ENCODE data around the gene GSTT4.
"Not testable (repeated sequence)": the region's sequence is repeated elsewhere in the genome, so short reads cannot be mapped to it uniquely, and the experiment has no call there.

Gene GSTT4

GRCh38 chr22:23979557-23980240, 25.6 kb downstream of the GSTT4 start, which contains the start of gene GSTT2:
TSS of gene GSTT2 (plus strand) at chr22:23980134.
- H3K79me1 ChIP-seq (ENCODE audit: low read length); H3K27ac ChIP-seq (ENCODE audit: low read depth, low read length); H3K4ac ChIP-seq (ENCODE audit: low read depth, low read length); H3K4me2 ChIP-seq (ENCODE audit: low read length); H2AK5ac ChIP-seq (ENCODE audit: low read length); DNase-seq; H4K8ac ChIP-seq (ENCODE audit: low read depth, low read length); H2BK12ac ChIP-seq (ENCODE audit: low read length); H3K27me3 ChIP-seq (ENCODE audit: insufficient read depth, low read length); H3K4me3 ChIP-seq (ENCODE audit: low read depth, low read length); H2AFZ ChIP-seq (ENCODE audit: insufficient read depth, low read length, poor library complexity); H3K79me2 ChIP-seq (ENCODE audit: control insufficient read depth, insufficient read depth, low read length, poor library complexity); H3K9ac ChIP-seq (ENCODE audit: low read length); H2BK120ac ChIP-seq (ENCODE audit: insufficient read depth, low read length, poor library complexity); H3K18ac ChIP-seq (ENCODE audit: low read length); H3K36me3 ChIP-seq (ENCODE audit: control insufficient read depth in 1 of 2, insufficient read depth in 2 of 2, low read length in 2 of 2); H4K91ac ChIP-seq (ENCODE audit: low read depth, low read length); H3K9me3 ChIP-seq (ENCODE audit: insufficient read depth, low read depth, low read length); H3K14ac ChIP-seq (ENCODE audit: low read length); H4K12ac ChIP-seq (ENCODE audit: low read depth, low read length); H3K23ac ChIP-seq (ENCODE audit: low read length); H3K4me1 ChIP-seq (ENCODE audit: control insufficient read depth in 1 of 2, insufficient read depth in 2 of 2, low read length in 2 of 2); H2BK5ac ChIP-seq (ENCODE audit: low read depth, low read length, poor library complexity): not testable (repeated sequence)
- WGBS (ENCODE audit: extremely low coverage, insufficient coverage, insufficient read length) = no CpG with 5 or more reads among the region's 41 CpGs

GRCh38 chr22:23977304-23977703, 27.9 kb downstream of the GSTT4 start:
- H3K79me1 ChIP-seq (ENCODE audit: low read length); H3K4me3 ChIP-seq (ENCODE audit: low read depth, low read length); H3K27ac ChIP-seq (ENCODE audit: low read depth, low read length); DNase-seq; H3K4ac ChIP-seq (ENCODE audit: low read depth, low read length); H3K4me1 ChIP-seq (ENCODE audit: control insufficient read depth in 1 of 2, insufficient read depth in 2 of 2, low read length in 2 of 2); H3K36me3 ChIP-seq (ENCODE audit: control insufficient read depth in 1 of 2, insufficient read depth in 2 of 2, low read length in 2 of 2); H3K9ac ChIP-seq (ENCODE audit: low read length); H2BK12ac ChIP-seq (ENCODE audit: low read length); H3K23ac ChIP-seq (ENCODE audit: low read length); H4K12ac ChIP-seq (ENCODE audit: low read depth, low read length); H4K8ac ChIP-seq (ENCODE audit: low read depth, low read length); H2AFZ ChIP-seq (ENCODE audit: insufficient read depth, low read length, poor library complexity); H2BK120ac ChIP-seq (ENCODE audit: insufficient read depth, low read length, poor library complexity); H3K14ac ChIP-seq (ENCODE audit: low read length); H3K9me3 ChIP-seq (ENCODE audit: insufficient read depth, low read depth, low read length); H2BK5ac ChIP-seq (ENCODE audit: low read depth, low read length, poor library complexity); H3K27me3 ChIP-seq (ENCODE audit: insufficient read depth, low read length); H2AK5ac ChIP-seq (ENCODE audit: low read length); H4K91ac ChIP-seq (ENCODE audit: low read depth, low read length); H3K18ac ChIP-seq (ENCODE audit: low read length); H3K79me2 ChIP-seq (ENCODE audit: control insufficient read depth, insufficient read depth, low read length, poor library complexity); H3K4me2 ChIP-seq (ENCODE audit: low read length): not testable (repeated sequence)
- WGBS (ENCODE audit: extremely low coverage, insufficient coverage, insufficient read length) = no CpG with 5 or more reads among the region's 12 CpGs

- not testable (repeated sequence) for H4K8ac ChIP-seq (ENCODE audit: low read depth, low read length); H4K12ac ChIP-seq (ENCODE audit: low read depth, low read length); H3K4me3 ChIP-seq (ENCODE audit: low read depth, low read length); H3K9ac ChIP-seq (ENCODE audit: low read length); H2BK12ac ChIP-seq (ENCODE audit: low read length); H2AFZ ChIP-seq (ENCODE audit: insufficient read depth, low read length, poor library complexity); DNase-seq; H3K79me1 ChIP-seq (ENCODE audit: low read length); H2AK5ac ChIP-seq (ENCODE audit: low read length); H3K4ac ChIP-seq (ENCODE audit: low read depth, low read length); H3K27me3 ChIP-seq (ENCODE audit: insufficient read depth, low read length); H4K91ac ChIP-seq (ENCODE audit: low read depth, low read length); H3K27ac ChIP-seq (ENCODE audit: low read depth, low read length); H3K23ac ChIP-seq (ENCODE audit: low read length); H2BK120ac ChIP-seq (ENCODE audit: insufficient read depth, low read length, poor library complexity); H2BK5ac ChIP-seq (ENCODE audit: low read depth, low read length, poor library complexity); H3K9me3 ChIP-seq (ENCODE audit: insufficient read depth, low read depth, low read length); H3K79me2 ChIP-seq (ENCODE audit: control insufficient read depth, insufficient read depth, low read length, poor library complexity); H3K18ac ChIP-seq (ENCODE audit: low read length); H3K14ac ChIP-seq (ENCODE audit: low read length); H3K4me2 ChIP-seq (ENCODE audit: low read length); H3K4me1 ChIP-seq (ENCODE audit: control insufficient read depth in 1 of 2, insufficient read depth in 2 of 2, low read length in 2 of 2)
- H3K36me3 ChIP-seq (ENCODE audit: control insufficient read depth in 1 of 2, insufficient read depth in 2 of 2, low read length in 2 of 2) = peaks cover 15 to 20% of the 10 kb centered on the region in 2 experiments
- no CpG with 5 or more reads among the region's 27 CpGs for WGBS (ENCODE audit: extremely low coverage, insufficient coverage, insufficient read length)
Observed at GRCh38 chr22:23974836-23975352, 30.4 kb downstream of the GSTT4 start.

- H3K4ac ChIP-seq (ENCODE audit: low read depth, low read length); H2BK5ac ChIP-seq (ENCODE audit: low read depth, low read length, poor library complexity); H3K23ac ChIP-seq (ENCODE audit: low read length); H3K4me2 ChIP-seq (ENCODE audit: low read length); H3K27me3 ChIP-seq (ENCODE audit: insufficient read depth, low read length); H4K91ac ChIP-seq (ENCODE audit: low read depth, low read length); H2AFZ ChIP-seq (ENCODE audit: insufficient read depth, low read length, poor library complexity); H3K4me3 ChIP-seq (ENCODE audit: low read depth, low read length); H2AK5ac ChIP-seq (ENCODE audit: low read length); H3K14ac ChIP-seq (ENCODE audit: low read length); H3K79me2 ChIP-seq (ENCODE audit: control insufficient read depth, insufficient read depth, low read length, poor library complexity); H3K27ac ChIP-seq (ENCODE audit: low read depth, low read length); H3K9me3 ChIP-seq (ENCODE audit: insufficient read depth, low read depth, low read length); H3K4me1 ChIP-seq (ENCODE audit: control insufficient read depth in 1 of 2, insufficient read depth in 2 of 2, low read length in 2 of 2); H4K8ac ChIP-seq (ENCODE audit: low read depth, low read length); H2BK12ac ChIP-seq (ENCODE audit: low read length); H3K79me1 ChIP-seq (ENCODE audit: low read length); H2BK120ac ChIP-seq (ENCODE audit: insufficient read depth, low read length, poor library complexity); H3K9ac ChIP-seq (ENCODE audit: low read length); DNase-seq; H3K18ac ChIP-seq (ENCODE audit: low read length); H4K12ac ChIP-seq (ENCODE audit: low read depth, low read length): not testable (repeated sequence)
- WGBS (ENCODE audit: extremely low coverage, insufficient coverage, insufficient read length) = no CpG with 5 or more reads among the region's 29 CpGs
- H3K36me3 ChIP-seq (ENCODE audit: control insufficient read depth in 1 of 2, insufficient read depth in 2 of 2, low read length in 2 of 2) = peaks cover 20 to 25% of the 10 kb centered on the region in 2 experiments
Observed at GRCh38 chr22:23974345-23974744, 30.9 kb downstream of the GSTT4 start, which contains the start of gene DDT. TSS of gene DDT (minus strand) at chr22:23974441. CDS start at chr22:23974414, 27 bp downstream.
